A673 (cell line): ENCODE data around the gene HBG1. TPM values are rescaled to one million over a fixed set of nuclear protein-coding genes. Genes with fewer than 3 reads are reported as not detected.

Source experiments
- BruUV-seq: library from RNA; stranded (reverse); fragments of 400-500 nt; replicated peaks from 2 replicates; lab custom pipeline; 2021; lab: Mats Ljungman, UMichigan
- CTCF ChIA-PET: fragments of 300-600 bp; sonication (Branson Sonifier 250); formaldehyde crosslinking; loops from one replicate; lab custom pipeline; 2022; ENCODE audit warnings: antibody characterized with exemption; lab: Charles Lee
- POLR2A ChIA-PET: fragments of 300-600 bp; sonication (Branson Sonifier 250); formaldehyde crosslinking; loops from one replicate; lab custom pipeline; 2022; ENCODE audit warnings: antibody characterized with exemption; ENCODE audit not compliant: low non-redundant PET; lab: Charles Lee
- DNase-seq: peaks from one replicate; pipeline ENCODE4 v3.0.0-alpha.2; 2015; ENCODE audit warnings: low spot score
- H3K27ac ChIP-seq: fragments of 200-600 bp; sonication (generic); 2 replicates; pipeline ENCODE4 v1.5.1; 2016; ENCODE audit warnings: mixed run types, low read depth, mild to moderate bottlenecking, mixed read lengths, antibody characterized with exemption, low read length; ENCODE audit not compliant: poor library complexity, severe bottlenecking
- H3K27me3 ChIP-seq: fragments of 200-600 bp; sonication (generic); replicated peaks from 2 replicates; pipeline ENCODE4 v1.6.1; 2017; ENCODE audit warnings: mixed run types, low read depth, mild to moderate bottlenecking, mixed read lengths, antibody characterized with exemption, low read length; ENCODE audit not compliant: insufficient read depth, poor library complexity
- H3K36me3 ChIP-seq: fragments of 200-600 bp; sonication (generic); 2 replicates; pipeline ENCODE4 v1.6.1; 2016; ENCODE audit warnings: mixed run types, mild to moderate bottlenecking, mixed read lengths, antibody characterized with exemption, low read length; ENCODE audit not compliant: insufficient read depth, poor library complexity, severe bottlenecking
- H3K4me1 ChIP-seq: fragments of 200-600 bp; sonication (generic); 2 replicates; pipeline ENCODE4 v1.6.1; 2017; ENCODE audit warnings: mixed run types, mild to moderate bottlenecking, mixed read lengths, antibody characterized with exemption, low read length; ENCODE audit not compliant: insufficient read depth, poor library complexity, severe bottlenecking
- H3K4me3 ChIP-seq: fragments of 200-600 bp; sonication (generic); 2 replicates; pipeline ENCODE4 v1.5.1; 2016; ENCODE audit warnings: low read depth, mixed run types, mild to moderate bottlenecking, mixed read lengths, low read length; ENCODE audit not compliant: poor library complexity, severe bottlenecking
- H3K9me3 ChIP-seq: fragments of 200-600 bp; sonication (generic); 2 replicates; pipeline ENCODE4 v1.6.1; 2016; ENCODE audit warnings: mixed run types, low read depth, mild to moderate bottlenecking, mixed read lengths, antibody characterized with exemption, low read length; ENCODE audit not compliant: poor library complexity, severe bottlenecking
- CTCF ChIP-seq: fragments of 300-800, 200-600 bp; sonication (generic); conservative IDR thresholded peaks from 2 replicates; pipeline ENCODE4 v1.5.1; 2017; ENCODE audit warnings: low read depth, mild to moderate bottlenecking, antibody characterized with exemption, low read length, moderate library complexity, mixed read lengths
- EZH2 ChIP-seq: fragments of 200-600 bp; sonication (generic); IDR thresholded peaks from 2 replicates; pipeline ENCODE4 v1.6.1; 2017; ENCODE audit warnings: borderline replicate concordance, low read depth, mild to moderate bottlenecking, mixed read lengths, antibody characterized with exemption, low read length; ENCODE audit not compliant: poor library complexity, severe bottlenecking
- intact Hi-C: fragments of 100-400 bp; cut with micrococcal nuclease; formaldehyde crosslinking; loops from one replicate; pipeline ENCODE4 v1.10.0; 2022; ENCODE audit not compliant: unreplicated experiment
- total RNA-seq: library from RNA; stranded (reverse); gene quantifications from 2 replicates; pipeline ENCODE4 v1.2.3, GENCODE V29; 2021

HBG1 gene
- total RNA-seq, 1 experiment from 2014 or later, result not detected

- intact Hi-C loops, result no loop called here
- Histone ChIP-seq H3K4me3 (no peak overlapping the region), H3K9me3 (no peaks in the 10 kb centered on the region), H3K27ac (no peak overlapping the region), H3K36me3 (no peaks in the 10 kb centered on the region), H3K4me1 (no peaks in the 10 kb centered on the region), H3K27me3 (no peaks in the 10 kb centered on the region)
- no TSS peak for BruUV-seq
- TF ChIP-seq CTCF (no peak), EZH2 (no peak)
- DNase-seq, result no peak
- CTCF ChIA-PET, result no interaction called here
- POLR2A ChIA-PET, result no interaction called here
Observed at GRCh38 chr11:5242933-5243815, 6.5 kb downstream of the HBG1 start.

- POLR2A ChIA-PET, result no interaction called here
- no peaks in the 10 kb centered on the region for H3K27me3 ChIP-seq
- no peaks in the 10 kb centered on the region for H3K4me1 ChIP-seq
- CTCF ChIA-PET, result no interaction called here
- H3K36me3 ChIP-seq, result no peaks in the 10 kb centered on the region
- TF ChIP-seq EZH2, result no peak
- BruUV-seq, result no TSS peak
- intact Hi-C loops, result no loop called here
- H3K27ac ChIP-seq, result no peak overlapping the region
- no peaks in the 10 kb centered on the region for H3K9me3 ChIP-seq
- no peak overlapping the region for H3K4me3 ChIP-seq
- DNase-seq, result no peak
Observed at GRCh38 chr11:5242208-5242607, 7.4 kb downstream of the HBG1 start.

- no TSS peak for BruUV-seq
- no peak for DNase-seq
- POLR2A ChIA-PET, result no interaction called here
- no peak overlapping the region for H3K4me3 ChIP-seq
- no peak overlapping the region for H3K27ac ChIP-seq
- H3K27me3 ChIP-seq, result no peaks in the 10 kb centered on the region
- intact Hi-C loops, result no loop called here
- H3K36me3 ChIP-seq, result no peaks in the 10 kb centered on the region
- no peaks in the 10 kb centered on the region for H3K9me3 ChIP-seq
- TF ChIP-seq EZH2, result no peak
- no peak for TF ChIP-seq CTCF
- no peaks in the 10 kb centered on the region for H3K4me1 ChIP-seq
- CTCF ChIA-PET, result no interaction called here
Observed at GRCh38 chr11:5241458-5241857, 8.2 kb downstream of the HBG1 start.
